HL-60 (cell line): ENCODE measurements around the gene TENM4.

Experiments used
- DNase-seq, 2 experiments: peaks; one replicate each; pipeline ENCODE4 v3.0.0-alpha.2; 2010 to 2020; ENCODE audit warnings: low read depth in 1 of 2, low spot score in 1 of 2
- H3K27ac ChIP-seq: fragments of 250-450 bp; sonication (Bioruptor Pico); replicated peaks from 2 replicates; pipeline ENCODE4 v1.5.1; 2020; ENCODE audit warnings: mild to moderate bottlenecking, moderate library complexity
- H3K27me3 ChIP-seq: fragments of 250-450 bp; sonication (Bioruptor Pico); 2 replicates; pipeline ENCODE4 v1.5.1; 2021; ENCODE audit warnings: mild to moderate bottlenecking, moderate library complexity; ENCODE audit not compliant: insufficient read depth, poor library complexity, severe bottlenecking
- H3K4me3 ChIP-seq: replicated peaks from 2 replicates; pipeline ENCODE4 v1.5.1; 2011; ENCODE audit warnings: mild to moderate bottlenecking, control low read depth, low read length; ENCODE audit not compliant: insufficient read depth
- GABPA ChIP-seq: IDR thresholded peaks from 2 replicates; pipeline ENCODE4 v1.6.1; 2012; ENCODE audit warnings: low read depth
- POLR2AphosphoS5 ChIP-seq: IDR thresholded peaks from 2 replicates; pipeline ENCODE4 v1.6.1; 2012; ENCODE audit warnings: low read depth
- SPI1 ChIP-seq: IDR thresholded peaks from 2 replicates; pipeline ENCODE4 v1.6.1; 2012; ENCODE audit warnings: low read depth, mild to moderate bottlenecking, borderline replicate concordance
- TF ChIP-seq, protein P1 (sequence below): IDR thresholded peaks from one replicate; pipeline ENCODE4 v1.5.1; 2011; ENCODE audit warnings: low read length, control low read depth, inconsistent platforms; ENCODE audit not compliant: insufficient read depth
- TF ChIP-seq, protein P2 (sequence below): IDR thresholded peaks from 2 replicates; pipeline ENCODE4 v1.6.1; 2012; ENCODE audit warnings: low read depth; ENCODE audit not compliant: insufficient replicate concordance

Gene TENM4

DNA sequence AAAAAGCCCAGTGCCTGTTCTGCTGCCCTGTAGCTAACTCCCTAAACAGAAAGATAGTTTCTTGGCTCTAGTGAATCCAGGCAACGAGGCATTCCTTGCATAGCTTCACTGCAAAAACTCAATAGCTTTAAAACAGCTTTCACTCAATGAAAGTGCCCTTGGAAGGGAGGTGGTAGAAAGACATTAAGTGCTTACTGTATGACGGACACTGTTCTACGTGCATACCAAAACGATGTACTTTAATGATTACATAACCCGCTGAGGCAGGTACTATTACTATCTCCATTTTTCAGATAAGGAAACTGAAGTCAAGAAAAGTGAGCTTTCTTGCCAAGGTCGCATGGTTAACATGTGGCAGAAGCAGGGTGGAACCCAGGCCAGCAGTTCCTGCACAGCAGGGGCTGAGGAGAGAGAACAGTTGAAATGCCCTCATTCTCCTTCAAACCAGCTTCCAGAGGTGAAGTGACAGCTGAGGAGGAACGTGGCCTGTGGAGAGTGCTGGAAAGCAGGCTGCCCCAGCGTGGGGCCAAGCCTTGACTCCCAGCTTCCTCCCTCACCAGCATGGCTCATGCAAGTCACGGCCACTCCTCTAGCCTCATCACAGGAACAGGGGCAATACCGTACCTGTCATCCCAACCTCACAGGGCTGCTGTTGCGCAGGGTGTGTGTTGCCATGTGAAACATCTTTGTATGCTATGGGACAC lies 638.6 kb downstream of the TENM4 start:
- no peak overlapping the region for H3K27ac ChIP-seq
- H3K27me3 ChIP-seq = no peaks in the 10 kb centered on the region
- H3K4me3 ChIP-seq = no peak overlapping the region
- no peak for DNase-seq
- TF ChIP-seq, protein P1, sequence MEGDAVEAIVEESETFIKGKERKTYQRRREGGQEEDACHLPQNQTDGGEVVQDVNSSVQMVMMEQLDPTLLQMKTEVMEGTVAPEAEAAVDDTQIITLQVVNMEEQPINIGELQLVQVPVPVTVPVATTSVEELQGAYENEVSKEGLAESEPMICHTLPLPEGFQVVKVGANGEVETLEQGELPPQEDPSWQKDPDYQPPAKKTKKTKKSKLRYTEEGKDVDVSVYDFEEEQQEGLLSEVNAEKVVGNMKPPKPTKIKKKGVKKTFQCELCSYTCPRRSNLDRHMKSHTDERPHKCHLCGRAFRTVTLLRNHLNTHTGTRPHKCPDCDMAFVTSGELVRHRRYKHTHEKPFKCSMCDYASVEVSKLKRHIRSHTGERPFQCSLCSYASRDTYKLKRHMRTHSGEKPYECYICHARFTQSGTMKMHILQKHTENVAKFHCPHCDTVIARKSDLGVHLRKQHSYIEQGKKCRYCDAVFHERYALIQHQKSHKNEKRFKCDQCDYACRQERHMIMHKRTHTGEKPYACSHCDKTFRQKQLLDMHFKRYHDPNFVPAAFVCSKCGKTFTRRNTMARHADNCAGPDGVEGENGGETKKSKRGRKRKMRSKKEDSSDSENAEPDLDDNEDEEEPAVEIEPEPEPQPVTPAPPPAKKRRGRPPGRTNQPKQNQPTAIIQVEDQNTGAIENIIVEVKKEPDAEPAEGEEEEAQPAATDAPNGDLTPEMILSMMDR = no peak
- TF ChIP-seq POLR2AphosphoS5 = no peak
- TF ChIP-seq GABPA = no peak
- no peak for TF ChIP-seq SPI1
- TF ChIP-seq, protein P2, sequence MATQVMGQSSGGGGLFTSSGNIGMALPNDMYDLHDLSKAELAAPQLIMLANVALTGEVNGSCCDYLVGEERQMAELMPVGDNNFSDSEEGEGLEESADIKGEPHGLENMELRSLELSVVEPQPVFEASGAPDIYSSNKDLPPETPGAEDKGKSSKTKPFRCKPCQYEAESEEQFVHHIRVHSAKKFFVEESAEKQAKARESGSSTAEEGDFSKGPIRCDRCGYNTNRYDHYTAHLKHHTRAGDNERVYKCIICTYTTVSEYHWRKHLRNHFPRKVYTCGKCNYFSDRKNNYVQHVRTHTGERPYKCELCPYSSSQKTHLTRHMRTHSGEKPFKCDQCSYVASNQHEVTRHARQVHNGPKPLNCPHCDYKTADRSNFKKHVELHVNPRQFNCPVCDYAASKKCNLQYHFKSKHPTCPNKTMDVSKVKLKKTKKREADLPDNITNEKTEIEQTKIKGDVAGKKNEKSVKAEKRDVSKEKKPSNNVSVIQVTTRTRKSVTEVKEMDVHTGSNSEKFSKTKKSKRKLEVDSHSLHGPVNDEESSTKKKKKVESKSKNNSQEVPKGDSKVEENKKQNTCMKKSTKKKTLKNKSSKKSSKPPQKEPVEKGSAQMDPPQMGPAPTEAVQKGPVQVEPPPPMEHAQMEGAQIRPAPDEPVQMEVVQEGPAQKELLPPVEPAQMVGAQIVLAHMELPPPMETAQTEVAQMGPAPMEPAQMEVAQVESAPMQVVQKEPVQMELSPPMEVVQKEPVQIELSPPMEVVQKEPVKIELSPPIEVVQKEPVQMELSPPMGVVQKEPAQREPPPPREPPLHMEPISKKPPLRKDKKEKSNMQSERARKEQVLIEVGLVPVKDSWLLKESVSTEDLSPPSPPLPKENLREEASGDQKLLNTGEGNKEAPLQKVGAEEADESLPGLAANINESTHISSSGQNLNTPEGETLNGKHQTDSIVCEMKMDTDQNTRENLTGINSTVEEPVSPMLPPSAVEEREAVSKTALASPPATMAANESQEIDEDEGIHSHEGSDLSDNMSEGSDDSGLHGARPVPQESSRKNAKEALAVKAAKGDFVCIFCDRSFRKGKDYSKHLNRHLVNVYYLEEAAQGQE = no peak

GRCh38 chr11:78801161-78801884 lies 639.5 kb downstream of the TENM4 start:
- DNase-seq = peak in 1 of 2 experiments; percentile 46
- Histone ChIP-seq H3K27ac (no peak overlapping the region), H3K4me3 (no peak overlapping the region), H3K27me3 (no peaks in the 10 kb centered on the region)
- TF ChIP-seq SPI1 (no peak), GABPA (no peak), POLR2AphosphoS5 (no peak)
- TF ChIP-seq, protein P1 = no peak
- TF ChIP-seq, protein P2 = no peak

DNA sequence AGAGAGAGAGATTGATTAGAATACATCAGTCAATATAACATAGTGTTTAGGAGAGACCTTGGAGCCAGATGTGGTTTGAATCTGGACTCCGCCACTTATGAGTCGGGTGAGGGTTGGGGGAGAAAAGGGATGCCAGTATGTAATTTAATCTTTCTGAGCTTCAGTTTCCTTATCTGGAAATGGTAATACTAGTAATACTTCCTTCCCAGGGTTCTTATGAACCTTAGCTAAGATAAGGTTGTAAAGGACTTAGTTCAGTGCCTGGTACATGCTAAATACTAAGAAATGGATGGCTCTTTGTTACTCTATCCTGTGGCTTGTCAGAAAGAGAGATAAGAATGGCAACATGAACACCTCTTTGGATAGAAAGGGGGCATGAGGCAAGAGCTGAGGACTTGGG lies 640.1 kb downstream of the TENM4 start:
- TF ChIP-seq, protein P2 = no peak
- TF ChIP-seq, protein P1 = no peak
- TF ChIP-seq SPI1 = no peak
- no peak for TF ChIP-seq POLR2AphosphoS5
- no peak for TF ChIP-seq GABPA
- Histone ChIP-seq H3K4me3 (no peak overlapping the region), H3K27ac (no peak overlapping the region), H3K27me3 (no peaks in the 10 kb centered on the region)
- DNase-seq = no peak
